Measurements from ENCODE around the gene TTC28. TPM values are rescaled to one million over a fixed set of nuclear protein-coding genes. Genes with fewer than 3 reads are reported as not detected.
"Not testable (repeated sequence)": the region's sequence is repeated elsewhere in the genome, so short reads cannot be mapped to it uniquely, and the experiment has no call there.

TTC28 gene
- total RNA-seq, result 27.2 and 44.4 TPM in 2 replicates

DNA sequence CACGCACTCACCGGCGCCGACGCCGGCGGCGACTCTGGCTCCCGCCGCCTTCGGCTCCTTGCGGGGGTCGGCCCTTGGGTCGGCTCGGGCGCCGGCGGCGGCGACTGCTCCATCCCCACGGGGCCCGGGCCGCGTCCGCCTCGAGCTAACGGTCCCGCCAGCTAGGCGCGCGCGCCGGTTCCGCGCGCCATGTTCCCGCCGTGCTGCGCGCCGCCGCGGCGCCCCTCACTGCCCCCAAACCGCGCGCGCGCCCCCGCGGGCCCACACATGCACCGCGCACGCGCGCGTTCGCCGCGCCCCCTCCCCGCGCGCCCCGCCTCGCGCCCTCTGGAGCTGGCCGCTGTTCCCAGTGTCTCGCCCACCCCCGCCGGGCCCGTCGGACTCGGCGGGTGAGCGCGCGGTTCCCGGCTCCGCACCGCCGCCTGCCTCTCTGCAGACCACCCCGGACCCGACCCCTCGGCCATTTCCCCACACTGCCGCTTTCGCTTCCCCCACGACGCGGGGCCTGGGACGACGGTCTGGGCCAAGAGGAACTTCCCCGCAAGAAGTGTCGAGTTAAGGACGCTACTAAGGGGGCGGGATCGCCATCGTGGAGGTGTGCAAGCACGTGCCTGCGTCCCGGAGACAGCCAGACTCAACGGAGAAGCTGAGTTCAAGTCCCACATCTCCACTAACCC lies at the start of gene TTC28:
TSS of gene TTC28 (minus strand) at position 230 of the 677 bp plus-strand sequence. CDS start at position 113, 117 bp downstream.
- DNase-seq, result peak; percentile 91

DNA sequence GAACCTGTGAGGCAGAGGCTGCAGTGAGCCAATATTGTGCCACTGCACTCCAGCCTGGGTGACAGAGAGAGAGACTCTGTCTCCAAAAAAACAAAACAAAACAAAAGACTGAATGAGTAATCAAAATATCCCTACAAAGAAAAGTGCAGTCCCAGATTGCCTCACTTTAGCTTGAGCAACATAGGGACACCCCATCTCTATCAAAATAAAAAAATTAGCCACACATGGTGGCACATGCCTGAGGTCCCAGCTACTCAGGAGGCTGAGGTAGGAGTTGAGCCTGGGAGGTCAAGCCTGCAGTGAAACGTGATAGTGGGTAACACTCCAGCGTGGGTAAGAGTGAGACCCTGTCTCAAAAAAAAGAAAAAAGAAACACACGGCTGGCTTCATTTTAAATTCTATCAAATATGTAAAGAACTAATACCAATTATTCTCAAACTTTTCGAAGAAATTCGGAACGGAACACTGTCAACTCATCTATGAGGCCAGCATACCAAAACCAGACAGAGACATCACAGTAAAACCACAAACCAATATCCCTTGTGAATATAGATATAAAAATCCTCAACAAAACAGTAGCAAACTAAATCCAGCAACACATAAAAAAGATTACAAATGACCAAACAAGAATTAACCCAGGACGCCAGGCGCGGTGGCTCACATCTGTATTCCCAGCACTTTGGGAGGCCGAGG lies 49.1 kb upstream of the TTC28 start:
- DNase-seq, result no peak

DNA sequence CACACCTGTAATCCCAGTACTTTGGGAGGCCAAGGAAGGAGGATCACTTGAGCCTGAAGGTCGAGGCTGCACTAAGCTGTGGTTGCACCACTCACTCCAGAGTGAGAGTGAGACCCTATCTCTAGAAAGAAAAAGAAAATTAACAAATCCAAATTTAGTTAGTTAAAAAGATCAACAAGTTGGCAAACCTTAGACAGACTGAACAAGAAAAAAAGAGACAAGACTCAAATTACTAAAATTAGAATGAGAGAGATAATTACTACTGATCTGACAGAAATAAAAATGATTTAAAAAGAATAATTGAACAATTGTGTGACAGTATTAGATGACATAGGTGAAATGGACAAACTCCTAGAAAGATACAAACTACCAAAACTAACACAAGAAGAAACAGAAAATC lies 48.4 kb upstream of the TTC28 start:
- no peak for DNase-seq

DNA sequence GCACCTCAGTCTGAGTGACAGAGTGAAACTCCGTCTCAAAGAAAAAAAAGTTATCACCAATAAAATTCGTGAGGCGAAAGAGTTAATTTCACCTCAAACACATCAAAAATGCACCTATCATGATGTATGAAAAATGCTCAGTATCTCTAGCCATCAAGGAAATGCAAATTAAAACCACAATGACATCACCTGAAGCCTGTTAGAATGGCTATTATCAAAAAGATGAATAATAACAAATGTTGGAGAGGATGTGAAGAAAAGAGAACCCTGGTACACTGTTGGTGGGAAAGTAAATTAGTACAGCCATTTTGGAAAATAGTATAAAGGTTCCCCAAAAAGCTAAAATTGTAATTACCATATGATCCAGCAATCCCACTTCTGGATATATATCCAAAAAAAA lies 38.4 kb upstream of the TTC28 start:
- DNase-seq, result no peak

DNA sequence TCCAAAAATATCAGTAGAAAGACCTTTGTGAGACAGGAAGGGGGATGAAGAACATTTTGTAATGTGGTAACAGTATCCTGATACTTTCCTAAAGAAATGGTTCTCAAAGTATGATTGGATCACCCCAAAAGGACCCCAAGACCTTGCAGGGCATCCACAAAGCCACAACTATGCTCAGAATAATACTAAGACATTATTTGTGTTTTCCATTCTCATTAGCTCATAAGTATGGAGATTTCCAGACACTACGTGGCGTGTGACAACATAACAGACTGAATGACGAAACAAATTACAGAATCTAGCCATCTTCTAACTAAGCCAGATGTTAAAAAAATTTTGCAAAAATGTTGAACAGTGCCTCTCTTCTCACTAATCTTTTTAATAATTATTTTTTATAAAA lies 37.0 kb upstream of the TTC28 start:
- DNase-seq, result no peak

DNA sequence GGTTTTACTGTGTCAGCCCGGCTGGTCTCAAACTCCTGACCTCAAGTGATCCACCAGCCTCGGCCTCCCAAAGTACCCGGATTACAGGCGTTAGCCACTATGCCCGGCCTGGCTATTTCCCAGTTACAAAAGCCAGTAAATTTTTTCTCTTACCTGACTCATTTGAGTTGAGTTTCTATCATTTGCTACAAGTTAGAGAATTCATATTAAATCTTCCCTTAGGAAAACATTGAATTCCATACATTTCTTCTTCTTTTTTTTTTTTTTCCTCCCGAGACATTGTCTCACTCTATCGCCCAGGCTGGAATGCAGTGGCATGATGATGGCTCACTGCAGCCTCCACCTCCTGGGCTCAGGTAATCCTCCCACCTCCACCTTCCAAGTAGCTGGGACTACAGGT lies 36.0 kb upstream of the TTC28 start:
- DNase-seq, result no peak

DNA sequence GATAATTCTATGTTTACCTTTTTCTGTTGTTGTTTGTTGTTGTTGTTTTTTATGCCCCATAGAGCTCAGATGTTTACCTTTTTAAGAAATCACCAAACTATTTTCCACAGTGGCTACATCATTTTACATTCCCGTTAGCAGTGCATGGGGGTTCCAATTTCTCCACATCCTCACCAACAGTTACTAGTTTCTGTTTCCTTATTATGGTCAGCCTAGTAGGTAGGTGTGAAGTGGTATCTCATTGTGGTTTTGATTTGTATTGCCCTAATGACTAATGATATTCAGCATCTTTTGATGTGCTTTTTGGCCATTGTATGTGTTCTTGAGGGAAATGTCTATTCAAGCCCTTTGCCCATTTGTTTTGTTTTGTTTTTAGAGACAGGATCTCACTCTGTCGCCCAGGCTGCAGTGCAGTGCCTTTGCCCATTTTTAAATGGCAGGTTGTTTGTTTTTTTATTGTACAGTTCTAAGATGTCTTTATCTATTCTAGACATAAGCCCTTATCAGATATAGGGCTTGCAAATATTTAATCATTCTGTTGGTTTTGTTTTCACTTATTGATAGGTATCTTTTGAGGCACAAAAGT lies 34.5 kb upstream of the TTC28 start:
- peak; percentile 38 for DNase-seq

DNA sequence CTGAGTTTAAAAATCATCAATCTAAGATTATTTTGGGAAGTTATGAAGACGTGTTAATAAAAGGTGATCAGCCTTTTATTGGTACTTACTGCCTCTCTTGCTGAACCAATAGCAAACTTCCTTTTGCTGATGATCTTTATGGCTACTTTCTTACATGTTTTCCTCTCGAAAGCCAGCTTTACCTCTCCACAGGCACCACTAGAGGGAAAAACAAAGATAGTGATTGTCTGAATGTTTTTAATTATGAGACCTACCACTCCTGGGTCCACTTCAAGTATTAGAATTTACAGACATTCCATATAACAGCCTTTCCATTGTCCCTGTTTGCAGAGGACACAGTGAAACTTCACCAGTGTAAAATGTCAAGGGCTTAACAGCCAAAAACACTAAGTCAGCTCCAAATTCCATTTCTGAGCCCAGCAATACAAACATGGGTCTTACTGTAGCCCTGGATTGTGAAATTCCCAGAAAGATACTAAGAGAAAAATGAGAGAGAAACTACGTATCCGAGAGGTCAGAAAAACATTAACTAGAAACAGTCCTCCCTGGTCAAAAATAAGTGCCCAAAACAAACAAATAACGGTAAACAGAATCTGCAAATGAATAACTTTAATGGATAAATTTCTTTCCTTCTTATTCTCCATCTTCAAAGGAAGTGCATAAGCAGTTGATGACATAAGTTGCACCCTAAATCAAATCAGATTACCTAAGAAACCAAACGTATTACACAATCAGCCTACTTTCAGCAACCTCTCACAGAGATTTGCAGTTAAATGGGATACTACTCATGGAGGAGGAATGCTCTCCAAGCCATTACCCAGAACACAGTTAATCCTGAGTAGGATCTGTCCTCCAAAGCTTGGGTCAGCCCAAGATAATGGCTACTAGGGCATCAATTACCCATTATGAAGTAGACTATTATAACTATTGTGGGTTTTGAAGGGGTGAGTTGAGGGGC lies 32.5 kb upstream of the TTC28 start:
- DNase-seq, result peak; percentile 42

DNA sequence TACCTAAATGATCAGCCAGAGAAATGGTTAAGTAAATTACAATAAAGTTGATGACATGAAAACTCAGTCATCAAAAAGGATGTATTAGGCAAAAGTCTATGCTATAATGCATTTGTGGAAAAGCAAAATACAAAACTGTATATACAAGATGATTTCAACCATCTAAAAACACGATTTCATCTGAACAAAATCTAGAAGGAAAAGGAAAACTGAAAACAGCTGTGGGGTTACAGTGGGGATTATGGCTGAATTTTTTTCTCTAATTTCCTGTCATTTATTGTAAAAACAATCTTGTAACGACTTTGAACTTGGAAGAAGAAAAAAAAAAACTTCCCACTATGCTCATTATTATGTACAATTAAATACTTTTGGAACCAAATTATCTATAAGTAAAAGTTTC lies 31.7 kb upstream of the TTC28 start:
- peak; percentile 31 for DNase-seq

GRCh38 chr22:28710576-28711191 lies 31.0 kb upstream of the TTC28 start:
- DNase-seq, result peak; percentile 89

GRCh38 chr22:28710107-28710506 lies 30.5 kb upstream of the TTC28 start:
- DNase-seq, result peak; percentile 45

DNA sequence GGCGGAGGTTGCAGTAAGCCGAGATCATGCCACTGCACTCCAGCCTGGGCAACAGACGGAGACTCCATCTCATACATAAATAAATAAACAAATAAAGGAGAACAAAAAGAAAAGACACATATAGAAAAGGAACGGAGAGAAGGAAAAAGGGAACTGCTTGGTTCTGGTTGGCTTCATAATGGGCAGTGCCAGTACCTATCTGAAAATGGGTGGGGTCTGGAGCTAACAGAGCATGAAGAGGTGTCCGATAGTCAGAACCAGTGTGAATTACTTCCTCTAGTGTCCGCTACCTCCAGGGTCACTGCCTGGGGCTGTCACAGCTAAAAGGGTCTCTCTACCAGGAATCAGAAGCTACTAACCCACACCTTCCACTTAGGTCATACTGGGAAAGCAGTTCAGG lies 27.2 kb upstream of the TTC28 start:
- DNase-seq, result no peak

- DNase-seq, result no peak
Observed at GRCh38 chr22:28703436-28703835, 23.8 kb upstream of the TTC28 start.

DNA sequence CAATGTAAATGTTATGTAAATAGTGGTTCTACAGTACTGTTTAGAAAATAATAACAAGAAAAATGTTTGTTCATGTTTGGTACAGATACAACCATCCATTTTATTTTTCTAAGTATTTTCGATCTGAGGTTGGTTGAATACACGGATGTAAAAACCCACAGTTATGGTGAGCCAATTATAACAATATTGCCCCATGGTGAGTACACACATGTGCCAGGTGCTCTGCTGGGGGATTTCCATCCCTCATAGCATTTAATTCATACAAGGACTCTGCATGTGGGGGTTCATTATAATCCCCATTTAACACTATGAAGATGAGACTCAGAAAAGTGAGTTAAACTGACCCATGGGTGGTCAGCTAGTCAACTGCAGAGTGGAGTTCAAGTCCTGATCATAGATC lies 23.3 kb upstream of the TTC28 start:
- DNase-seq, result no peak

GRCh38 chr22:28693041-28693760 lies 13.6 kb upstream of the TTC28 start:
- not testable (repeated sequence) for DNase-seq

DNA sequence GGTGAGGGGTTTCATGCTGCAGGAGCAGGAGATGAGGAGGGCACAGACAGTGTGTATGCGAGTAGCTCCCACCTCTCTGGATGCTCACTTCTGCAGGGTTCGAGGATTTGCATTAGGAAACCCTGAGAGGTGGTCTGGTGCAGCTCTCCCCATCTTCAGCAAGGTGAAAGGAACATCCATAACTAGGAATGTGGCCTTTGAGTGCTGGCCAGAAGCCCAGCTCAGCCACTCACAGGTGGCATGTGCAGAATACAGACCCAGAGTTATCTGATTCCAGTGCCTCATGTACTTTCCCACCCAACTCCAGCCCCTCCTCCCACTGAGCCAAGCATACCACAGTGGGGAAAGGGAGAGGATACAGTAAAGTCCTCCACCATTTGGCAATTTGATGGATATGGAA lies 10.2 kb upstream of the TTC28 start:
- not testable (repeated sequence) for DNase-seq

DNA sequence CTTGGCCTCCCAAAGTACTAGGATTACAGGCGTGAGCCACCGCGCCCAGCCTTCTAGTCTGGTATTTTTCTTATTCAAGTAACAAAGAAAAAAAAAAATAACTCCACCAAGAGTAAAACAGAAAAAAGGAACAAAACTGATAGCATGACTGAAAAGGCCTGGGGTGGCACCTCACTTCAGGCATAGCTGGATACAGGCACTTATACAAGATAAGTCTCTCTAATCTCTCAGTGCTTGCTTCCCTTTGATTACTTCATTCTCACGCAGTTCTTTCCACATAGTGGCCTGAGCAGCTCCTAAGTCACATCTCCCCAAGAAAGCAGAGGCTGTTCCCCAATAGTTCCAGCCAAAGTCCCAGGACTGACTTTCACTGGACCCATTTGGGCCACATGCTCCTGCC lies 3.3 kb upstream of the TTC28 start:
- not testable (repeated sequence) for DNase-seq

DNA sequence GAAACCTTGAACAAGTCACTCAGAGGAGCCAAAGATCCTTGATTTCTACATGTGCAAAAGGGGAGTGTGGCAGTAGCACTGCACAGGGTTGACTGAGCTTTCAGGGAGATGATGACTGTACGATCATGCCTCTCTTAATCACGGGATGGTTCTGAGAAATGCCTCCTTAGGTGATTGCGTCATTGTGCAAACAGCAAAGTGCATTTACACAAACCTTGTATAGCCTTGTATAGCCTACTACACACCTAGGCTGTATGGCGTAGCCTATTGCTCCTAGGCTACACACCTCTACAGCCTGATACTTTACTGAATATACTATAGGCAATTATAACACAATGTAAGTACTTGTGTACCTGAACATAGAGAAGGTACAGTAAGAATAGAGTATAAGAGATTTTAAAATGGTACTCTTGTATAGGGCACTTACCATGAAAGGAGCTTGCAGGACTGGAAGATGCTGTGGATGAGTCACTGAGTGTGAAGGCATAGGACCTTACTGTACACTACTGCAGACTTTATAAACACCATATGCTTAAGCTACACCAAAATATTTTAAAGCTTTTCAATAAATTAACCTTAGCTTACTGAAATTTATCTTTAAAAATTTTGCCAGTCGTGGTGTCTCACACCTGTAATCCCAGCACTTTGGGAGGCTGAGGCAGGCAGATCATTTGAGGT lies 1.3 kb upstream of the TTC28 start:
- DNase-seq, result not testable (repeated sequence)

- DNase-seq, result peak; percentile 44
Observed at GRCh38 chr22:28678778-28679610, 646 bp downstream of the TTC28 start.

- DNase-seq, result not testable (repeated sequence)
Observed at GRCh38 chr22:28678170-28678569, 1.5 kb downstream of the TTC28 start.
